Upper lobe of left lung (tissue), 4 donors: ENCODE measurements around the gene CARD10.
A peak's percentile ranks its signal among the peaks of the same experiment; 100 is the strongest.

Experiments
- EP300 ChIP-seq, 4 donors: sonication (generic); formaldehyde crosslinking; IDR thresholded peaks; one replicate each; pipeline ENCODE4 v1.5.1; 2017; ENCODE audit warnings: antibody characterized with exemption in 4 of 4, control low read depth in 2 of 4
- POLR2A ChIP-seq, 4 donors: fragments of 450-650 bp; IDR thresholded peaks; one replicate each; pipeline ENCODE4 v1.5.1; 2016 to 2017; ENCODE audit warnings: antibody characterized with exemption in 4 of 4, mild to moderate bottlenecking in 2 of 4
- POLR2AphosphoS5 ChIP-seq, 2 donors: sonication (generic); formaldehyde crosslinking; IDR thresholded peaks; one replicate each; pipeline ENCODE4 v1.5.1; 2017; ENCODE audit warnings: antibody characterized with exemption in 2 of 2
- TF ChIP-seq, protein P1 (sequence below), 6 experiments: fragments of 450-650 bp in 4 of 6; fragments of 200-600 bp in 2 of 6; sonication (generic) in 2 of 6; IDR thresholded peaks; one replicate each; pipeline ENCODE4 v1.5.1; 2016 to 2019; ENCODE audit warnings: antibody characterized with exemption in 6 of 6

DNA sequence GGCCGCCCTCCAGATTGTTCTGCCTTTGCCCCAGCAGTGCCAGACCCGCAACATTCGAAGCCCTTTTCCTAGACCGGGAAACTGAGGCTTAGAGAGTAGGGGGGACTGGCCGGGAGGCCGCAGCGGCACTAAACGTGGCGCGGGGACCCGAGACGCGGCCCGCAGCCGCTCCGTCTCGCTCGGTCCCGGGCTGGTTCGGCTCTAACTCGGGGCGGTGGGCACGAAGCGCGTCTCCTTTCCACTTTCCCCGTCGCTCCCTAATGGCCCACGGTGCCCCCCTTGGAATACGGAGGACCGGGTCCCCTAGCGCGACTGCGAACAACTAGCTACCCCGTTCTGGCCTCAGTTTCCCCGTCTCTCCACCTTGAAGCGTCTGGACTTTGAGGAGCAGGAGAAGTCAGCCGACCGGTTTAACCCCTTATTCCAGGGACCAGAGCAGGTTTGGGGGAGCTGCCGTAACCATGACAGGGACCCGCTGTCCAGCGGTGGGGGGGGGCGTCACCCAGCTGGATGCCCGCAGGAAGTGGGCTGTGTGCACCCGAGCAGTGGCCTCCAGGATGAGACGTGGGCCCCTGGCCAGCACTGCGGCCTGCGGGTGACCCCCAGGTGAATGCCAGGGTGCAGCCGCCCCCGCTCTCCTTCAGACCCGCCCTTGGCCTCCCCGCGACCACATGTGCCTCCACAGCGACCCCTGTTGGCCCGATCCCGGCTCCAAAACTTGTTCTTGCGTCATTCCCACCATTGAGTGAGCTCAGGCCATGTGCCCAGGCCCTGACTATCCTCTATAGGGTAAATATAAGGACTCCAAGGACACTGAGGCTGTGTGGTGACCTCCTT lies 42.2 kb upstream of the CARD10 start:
- TF ChIP-seq, protein P1, sequence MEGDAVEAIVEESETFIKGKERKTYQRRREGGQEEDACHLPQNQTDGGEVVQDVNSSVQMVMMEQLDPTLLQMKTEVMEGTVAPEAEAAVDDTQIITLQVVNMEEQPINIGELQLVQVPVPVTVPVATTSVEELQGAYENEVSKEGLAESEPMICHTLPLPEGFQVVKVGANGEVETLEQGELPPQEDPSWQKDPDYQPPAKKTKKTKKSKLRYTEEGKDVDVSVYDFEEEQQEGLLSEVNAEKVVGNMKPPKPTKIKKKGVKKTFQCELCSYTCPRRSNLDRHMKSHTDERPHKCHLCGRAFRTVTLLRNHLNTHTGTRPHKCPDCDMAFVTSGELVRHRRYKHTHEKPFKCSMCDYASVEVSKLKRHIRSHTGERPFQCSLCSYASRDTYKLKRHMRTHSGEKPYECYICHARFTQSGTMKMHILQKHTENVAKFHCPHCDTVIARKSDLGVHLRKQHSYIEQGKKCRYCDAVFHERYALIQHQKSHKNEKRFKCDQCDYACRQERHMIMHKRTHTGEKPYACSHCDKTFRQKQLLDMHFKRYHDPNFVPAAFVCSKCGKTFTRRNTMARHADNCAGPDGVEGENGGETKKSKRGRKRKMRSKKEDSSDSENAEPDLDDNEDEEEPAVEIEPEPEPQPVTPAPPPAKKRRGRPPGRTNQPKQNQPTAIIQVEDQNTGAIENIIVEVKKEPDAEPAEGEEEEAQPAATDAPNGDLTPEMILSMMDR (IDR thresholded peaks at IDR 0.05): peak; percentile 83 to 93 (median 88)
- TF ChIP-seq POLR2AphosphoS5 (IDR thresholded peaks at IDR 0.05) (peak; percentile 69 to 80), POLR2A (IDR thresholded peaks at IDR 0.05) (peak in 3 of 4 donors; percentile 10 to 58 (median 49)), EP300 (IDR thresholded peaks at IDR 0.05) (peak in 2 of 4 donors; percentile 16 to 70)
